GM19238 (cell line): ENCODE data around the gene PXDN.

Source experiments
- DNase-seq: peaks from one replicate; pipeline ENCODE4 v3.0.0; 2011; ENCODE audit warnings: low spot score; ENCODE audit not compliant: insufficient read length

PXDN gene

DNA sequence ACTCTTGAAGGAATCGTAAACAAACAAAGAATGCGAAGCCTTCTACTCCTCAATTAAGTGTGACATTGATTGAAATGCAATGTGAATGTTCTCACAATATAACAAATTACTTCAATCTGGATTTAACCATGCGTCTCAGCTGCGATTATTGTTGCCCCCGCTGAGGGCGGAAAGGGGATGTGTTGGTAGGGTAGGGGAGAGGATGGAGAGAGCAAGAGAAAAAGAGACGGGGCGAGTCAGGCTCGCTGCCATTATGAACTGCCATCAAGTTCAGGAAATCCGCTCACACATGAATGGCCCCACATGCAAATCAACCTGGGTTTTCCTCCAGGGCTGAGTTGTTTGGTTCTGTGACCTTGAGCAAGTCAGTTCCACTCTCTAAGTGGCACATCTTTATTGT, 129.8 kb downstream of the PXDN start:
- no peak for DNase-seq

DNA sequence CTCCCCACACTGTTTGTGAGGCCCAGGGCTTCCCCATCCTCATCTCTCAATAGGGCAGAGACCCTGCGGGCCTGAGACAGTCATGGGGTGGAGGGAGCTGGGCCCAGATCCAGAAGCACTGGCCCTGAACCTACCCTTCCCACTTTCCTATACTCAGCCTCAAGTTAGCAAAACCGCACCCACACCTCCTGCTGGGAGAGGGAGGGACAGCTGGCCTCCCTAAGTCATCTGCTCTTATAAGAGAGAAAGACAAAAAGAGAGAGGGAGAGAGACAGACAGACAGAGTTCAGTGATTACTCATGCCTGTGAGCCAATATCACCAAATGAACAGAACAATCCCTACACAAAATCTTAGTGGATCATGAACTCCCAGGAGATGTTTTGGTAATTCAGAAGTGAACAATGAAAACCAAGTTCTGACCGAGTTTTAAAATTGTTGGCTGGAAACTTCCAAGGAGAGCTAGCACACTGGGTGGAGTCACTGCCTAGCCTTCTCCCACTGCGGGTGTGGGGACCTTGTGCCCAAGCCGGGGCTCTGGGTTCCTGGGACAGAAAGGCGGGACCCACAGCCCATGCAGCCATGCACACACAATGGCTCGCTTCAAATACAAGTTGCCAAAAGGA, 130.5 kb downstream of the PXDN start:
- no peak for DNase-seq

DNA sequence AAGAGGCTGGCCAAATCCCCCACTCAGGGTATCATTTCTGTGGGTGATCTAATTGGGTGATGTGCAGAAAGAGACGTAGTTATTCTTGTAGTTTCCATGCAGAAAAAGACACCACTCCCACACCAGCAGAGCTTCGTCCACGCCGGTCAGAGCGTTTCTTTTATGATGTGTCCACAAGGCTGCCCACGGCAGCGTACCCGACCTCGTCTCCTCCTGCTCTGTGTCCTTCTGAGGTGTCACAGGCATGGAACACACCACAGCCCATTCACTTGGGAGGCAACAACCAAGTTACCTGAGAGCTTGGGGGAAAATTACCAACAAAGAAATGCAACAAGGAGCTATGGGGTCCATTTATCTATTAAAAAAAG, 131.3 kb downstream of the PXDN start:
- no peak for DNase-seq

DNA sequence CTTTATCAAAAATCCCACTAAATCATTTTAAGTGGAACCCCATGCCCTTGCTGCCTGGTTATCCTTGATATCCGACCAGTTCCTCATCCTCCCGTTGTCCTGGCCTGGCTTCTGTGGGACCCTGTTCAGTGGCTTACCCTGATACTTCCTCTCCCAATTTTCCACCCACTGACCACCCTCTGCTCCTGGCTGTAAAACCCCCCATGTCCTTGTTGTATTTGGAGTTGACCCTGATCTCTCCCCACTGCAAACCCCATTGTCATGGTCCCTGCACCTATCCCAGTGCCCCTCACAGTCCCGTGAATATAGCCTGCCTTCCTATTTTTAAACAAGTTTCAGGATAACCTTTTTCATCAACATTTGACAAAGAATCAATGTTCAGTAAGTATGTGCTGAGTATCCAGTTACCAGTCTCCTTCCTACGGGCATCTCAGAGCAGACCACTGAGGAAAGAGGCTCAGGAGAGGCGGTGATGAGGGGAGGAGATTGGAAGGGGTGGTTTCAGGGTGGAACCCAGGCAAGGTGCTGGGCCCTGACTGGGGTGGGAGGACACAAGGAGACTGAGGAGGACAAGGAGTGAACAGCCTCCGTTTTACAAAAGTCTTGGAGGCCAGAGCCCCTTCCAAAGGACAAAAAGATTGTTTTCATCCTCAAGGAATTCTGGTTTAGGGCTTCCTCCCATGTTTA, 131.8 kb downstream of the PXDN start:
- DNase-seq = no peak

DNA sequence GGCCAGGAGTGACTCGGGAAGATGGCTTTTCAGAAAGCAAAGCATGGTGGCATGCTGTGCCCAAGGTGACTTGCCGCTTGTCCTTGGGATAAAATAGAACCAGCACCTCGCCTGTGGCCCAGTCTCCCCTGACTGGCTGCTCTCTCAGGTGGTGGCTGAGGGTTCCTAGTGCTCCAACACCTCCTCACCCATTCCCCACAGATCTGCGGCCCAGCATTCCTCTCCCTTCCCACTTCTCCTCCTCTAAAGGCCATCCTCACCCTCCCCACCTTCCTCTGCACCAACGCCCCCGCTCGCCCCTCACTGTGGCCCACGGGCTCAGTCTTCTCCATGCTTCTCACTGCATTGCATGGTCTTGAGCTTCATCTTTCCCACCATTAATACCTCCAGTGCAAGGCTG, 132.4 kb downstream of the PXDN start:
- no peak for DNase-seq

DNA sequence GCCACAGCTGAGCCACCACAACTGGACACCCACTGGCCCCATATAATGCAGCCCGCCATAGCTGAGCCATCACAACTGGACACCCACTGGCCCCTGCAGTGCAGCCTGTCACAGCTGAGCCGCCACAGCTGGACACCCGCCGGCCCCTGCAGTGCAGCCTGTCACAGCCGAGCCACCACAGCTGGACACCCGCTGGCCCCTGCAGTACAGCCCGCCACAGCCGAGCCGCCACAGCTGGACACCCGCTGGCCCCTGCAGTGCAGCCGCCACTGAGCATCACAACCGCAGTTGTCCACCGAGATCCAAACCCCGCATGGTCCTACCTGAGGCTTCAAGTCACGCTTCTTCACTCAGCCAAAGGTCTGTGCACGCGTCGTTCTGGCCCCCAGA, 134.2 kb downstream of the PXDN start:
- DNase-seq = no peak

DNA sequence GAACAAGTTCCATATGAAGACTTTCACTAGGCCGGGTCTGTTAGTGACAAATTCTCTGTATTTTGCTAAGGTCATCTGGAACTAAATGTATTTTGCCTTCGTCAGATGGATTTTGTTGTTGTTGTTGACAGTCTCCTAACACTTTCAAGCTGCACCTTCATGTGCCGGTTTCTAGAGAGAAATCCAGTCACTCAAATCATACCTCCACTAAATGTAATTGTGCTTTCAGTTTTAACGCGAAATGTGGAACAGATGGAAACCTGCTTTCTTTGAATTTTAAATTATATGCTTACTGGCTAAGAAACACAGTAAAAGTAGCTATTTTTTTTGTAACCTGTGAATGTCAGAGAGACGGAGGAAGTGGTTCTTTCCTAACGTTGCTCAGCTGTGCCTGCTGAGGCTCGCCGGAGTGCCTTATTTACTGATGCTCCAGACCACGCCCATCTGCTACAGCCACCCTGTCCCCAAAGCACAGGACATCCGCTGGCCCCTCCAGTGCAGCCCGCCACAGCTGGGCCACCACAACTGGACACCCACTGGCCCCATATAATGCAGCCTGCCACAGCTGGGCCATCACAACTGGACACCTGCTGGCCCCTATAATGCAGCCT, 134.7 kb downstream of the PXDN start:
- DNase-seq = no peak

DNA sequence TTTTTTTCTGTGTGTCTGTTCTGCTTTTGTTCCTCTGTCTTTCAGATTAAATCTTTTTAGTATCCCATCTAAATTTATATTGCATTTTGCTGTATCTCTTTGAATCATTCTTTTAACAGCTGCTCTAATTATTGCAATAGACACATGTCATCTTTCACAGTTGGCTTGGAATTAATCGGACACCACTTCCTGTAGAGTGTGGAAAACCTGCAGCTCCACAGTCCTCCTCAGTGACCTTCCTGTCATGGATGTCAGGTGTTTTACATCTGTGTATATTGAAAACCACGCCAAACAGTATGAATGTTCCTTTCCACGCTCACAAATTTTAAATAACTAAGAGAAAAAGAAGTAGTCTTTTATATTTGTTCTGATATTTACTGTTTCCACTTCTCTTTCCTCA, 135.3 kb downstream of the PXDN start:
- no peak for DNase-seq

DNA sequence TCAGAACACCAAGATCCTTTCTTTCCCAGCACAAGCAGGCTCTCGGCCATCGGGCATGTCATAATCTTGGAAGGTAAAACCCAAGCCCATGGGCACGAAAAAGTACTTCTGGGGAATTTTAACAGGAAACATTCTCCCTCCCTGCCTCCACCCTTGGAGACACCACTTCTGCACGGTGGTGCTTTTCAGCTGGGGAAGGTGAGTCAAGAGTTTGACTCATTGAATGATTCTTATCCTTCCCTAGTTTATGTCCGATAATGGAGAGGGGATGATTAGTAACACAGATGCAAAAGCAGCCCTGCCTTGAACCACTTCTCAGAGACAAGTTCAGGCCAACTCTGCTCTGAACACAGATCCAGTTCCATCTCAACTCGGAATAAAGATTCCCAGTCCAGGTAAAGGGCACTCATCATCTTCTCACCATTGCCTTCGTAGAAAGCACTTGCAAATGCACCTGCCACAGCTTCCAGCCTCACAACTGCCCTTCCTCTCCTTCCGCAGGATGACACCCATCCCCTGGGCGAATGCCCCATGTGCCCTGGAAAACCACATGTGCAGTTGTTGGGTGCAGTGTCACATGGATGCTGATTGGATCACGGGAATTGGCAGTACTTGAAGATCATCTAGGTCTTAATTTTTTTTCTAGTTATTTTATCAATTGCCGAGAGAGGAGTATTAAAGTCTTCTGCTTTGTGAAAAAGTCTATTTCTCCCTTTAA, 136.2 kb downstream of the PXDN start:
- DNase-seq = no peak

DNA sequence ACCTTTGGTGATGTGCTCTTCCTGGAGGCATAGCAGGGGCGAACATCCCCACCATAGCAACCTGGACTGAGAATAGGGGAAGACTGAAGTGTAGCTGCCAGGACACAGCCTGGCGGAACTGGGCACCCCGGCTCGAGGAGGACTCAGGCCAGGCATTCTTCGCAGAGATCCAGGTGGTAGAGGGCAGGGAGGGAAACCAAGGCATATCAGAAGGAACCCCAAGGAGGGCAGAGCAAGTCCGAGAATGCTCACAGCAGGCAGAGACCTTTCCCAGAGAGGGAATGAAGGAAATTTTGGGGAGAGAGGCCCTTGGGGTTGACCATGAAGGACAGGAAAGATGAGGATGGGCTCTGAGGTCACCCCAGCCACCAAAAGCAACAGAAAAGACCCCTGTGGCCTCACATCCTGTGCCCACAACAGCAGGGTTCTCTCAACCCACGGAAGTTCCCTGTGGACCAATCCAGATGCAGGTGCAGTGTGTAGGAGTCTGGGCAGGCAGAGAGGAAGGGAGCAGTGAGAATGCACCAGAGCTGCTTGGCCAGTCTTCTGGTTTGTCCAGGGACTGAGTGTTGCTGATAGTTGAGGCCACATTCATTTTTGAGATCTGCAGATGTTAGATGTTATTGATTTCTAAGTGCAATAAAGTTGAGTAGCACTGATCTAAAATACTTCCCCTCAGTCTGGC, 136.9 kb downstream of the PXDN start:
- no peak for DNase-seq

DNA sequence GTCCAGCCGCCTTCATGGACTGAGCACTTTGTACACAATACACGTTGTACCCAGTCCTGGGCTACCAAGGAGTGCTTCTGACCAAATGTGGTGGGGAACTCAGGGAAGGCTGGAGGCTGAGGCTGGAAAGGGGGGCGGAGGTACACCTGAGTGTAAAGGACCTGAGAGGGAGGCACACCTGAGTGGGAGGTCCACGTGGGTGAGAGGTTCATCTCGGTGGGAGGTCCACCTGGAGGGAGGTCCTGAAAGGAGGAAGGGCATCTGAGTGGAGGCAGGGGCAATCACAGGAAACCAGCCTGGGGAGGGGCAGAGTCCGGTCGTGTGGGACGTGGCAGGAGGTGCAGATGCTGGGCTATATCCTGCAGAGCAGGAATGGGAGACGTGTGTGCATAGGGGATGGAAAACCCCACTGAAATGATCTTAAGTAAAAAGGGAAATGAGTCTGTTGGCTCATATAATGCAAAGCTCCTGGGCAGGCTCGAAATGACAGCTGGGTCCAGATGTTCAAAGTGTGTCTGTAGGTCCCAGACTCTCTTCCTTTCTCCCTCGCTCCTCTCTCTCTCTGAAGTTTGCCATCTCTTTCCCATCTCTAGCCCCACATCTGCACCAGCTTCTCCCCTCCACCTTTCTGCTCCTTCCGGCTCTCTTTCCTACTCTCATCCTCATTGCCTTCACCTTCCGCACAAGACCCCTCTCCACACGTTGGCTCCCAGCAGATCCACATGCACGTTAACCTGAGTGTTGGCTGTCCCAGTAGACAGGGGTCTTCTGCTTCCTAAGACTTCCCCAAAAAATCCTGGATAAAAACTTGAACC, 137.7 kb downstream of the PXDN start:
- no peak for DNase-seq

DNA sequence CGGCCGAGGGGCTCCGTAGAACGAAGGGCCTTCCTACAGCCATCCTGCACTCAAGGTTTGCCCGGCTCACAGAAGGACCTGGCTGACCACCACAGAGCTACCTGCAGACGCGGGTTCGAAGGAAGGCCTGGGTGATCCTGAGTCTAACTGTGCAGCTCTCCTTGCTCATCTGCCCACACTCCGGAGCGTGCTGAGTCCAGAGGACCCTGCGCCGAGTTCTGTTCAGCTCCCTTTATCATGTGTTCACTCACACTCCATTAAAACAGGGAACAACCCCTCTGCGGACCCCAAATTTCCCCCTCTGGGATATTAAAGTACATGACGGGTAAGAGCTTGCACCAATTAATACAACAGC, 138.3 kb downstream of the PXDN start:
- DNase-seq = no peak

DNA sequence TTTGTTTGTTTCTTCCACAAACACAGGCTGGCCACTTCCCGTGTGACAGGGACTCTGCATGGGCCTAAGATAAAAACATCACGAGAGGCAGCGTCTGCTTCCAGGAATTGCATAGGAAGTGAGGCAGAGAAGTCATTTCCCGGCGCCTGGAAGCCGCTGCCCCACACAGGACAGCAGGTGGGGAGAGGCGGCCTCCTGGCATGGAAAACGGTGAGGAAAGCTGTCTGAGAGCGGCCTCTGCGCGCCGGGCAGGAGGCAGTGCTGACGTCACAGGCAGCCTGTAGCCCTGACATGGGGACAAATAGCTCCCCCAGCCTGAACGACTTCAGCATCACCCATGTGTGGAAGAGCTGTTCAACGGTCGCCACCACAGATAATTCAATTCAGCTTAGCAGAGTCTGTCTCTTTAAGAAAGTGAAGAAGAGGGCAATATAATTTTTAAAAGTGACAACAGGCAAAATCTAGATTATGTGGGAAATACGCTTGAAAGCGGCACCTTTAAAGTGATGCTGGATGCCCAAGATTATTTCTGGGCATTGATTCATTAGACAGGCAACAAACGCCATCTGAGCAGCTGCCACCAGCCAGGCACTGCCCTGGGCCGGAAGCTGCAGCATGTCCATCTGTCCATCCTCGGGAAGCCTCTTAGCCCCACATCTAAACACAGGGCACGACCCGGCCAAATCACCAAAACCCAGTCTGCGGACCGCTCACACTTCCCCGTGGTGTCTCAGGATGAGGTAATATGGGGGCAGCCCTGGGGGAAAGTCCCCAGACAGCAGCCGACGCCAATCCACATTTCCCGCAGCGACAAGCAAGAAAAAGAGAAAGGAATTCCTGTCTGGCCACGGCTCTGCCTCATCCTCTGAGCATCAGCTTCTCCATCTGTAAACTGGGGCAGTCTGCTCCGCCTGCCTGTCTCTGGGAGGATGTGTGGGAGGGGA, 138.9 kb downstream of the PXDN start:
- no peak for DNase-seq

DNA sequence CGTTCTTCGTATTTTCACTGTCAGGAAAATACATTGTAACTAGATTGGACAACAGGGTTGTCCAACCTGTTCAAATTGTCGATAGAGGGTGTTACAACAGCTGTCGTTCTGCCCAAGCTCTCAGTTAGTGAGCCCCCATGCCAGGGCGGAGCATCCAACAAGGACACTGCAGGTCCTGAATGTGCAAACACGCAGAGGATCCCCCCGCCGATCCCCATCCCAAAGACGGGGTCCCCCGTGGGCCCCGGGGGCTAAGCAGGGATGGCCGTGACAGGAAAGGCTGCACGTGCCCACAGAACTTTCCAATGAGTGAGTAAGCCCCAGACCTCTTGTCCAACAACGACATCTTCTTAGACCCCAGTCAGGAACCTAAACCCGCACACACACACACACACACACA, 140.8 kb downstream of the PXDN start:
- DNase-seq = no peak

DNA sequence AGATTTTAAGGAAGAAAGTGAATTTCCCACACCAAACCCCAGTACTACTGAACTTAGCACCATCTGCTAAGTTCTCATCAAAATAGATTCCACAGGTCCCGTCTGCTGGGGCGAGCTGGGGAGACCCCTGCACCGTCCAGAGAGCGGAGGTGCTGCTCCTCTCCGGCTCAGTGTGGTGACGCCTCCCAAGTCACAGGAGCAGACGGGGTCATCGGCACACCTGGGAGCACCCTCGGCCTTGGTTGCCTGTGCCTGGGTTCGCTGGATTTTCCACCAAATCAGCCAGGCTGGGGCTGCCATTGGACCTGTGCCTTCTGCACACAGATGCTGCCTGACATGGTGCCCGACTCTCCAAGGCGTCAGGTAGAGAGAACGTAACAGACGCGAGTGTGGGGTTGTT, 141.3 kb downstream of the PXDN start:
- DNase-seq = no peak

DNA sequence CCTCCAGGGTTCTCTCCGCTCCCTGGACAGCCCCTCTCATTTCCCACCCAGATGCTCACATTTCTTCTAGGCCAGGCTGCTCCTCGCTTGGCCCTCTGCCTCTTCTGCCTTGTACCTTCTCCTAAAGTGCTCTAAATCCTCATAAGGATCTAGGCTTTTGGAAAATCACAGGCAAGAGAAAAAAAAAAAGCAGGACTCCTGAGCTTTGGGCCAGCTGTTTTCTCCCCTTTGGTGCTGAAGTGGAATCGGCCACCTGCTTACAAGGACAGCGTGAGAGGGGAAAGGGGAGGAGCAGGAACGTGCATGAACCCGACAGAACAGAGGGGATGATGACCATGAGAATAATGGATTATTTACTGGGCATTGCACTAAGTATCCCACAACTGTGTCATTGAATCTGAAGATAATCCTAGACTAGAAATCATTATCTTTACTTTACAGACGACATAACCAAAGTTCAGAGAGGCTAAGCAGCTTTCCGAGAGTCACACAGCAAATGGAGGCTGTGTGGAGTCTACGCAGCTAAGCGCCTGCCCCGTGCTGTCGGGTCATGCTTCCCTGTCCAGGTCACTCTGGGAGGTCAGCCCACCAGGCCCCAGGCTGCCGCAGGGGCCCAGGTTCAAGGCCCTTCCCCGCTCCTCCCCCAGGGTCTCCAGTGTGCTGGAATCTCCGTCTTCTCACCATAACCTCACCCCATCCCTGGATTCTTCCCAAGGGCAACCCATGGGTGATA, 141.9 kb downstream of the PXDN start:
- DNase-seq = no peak

DNA sequence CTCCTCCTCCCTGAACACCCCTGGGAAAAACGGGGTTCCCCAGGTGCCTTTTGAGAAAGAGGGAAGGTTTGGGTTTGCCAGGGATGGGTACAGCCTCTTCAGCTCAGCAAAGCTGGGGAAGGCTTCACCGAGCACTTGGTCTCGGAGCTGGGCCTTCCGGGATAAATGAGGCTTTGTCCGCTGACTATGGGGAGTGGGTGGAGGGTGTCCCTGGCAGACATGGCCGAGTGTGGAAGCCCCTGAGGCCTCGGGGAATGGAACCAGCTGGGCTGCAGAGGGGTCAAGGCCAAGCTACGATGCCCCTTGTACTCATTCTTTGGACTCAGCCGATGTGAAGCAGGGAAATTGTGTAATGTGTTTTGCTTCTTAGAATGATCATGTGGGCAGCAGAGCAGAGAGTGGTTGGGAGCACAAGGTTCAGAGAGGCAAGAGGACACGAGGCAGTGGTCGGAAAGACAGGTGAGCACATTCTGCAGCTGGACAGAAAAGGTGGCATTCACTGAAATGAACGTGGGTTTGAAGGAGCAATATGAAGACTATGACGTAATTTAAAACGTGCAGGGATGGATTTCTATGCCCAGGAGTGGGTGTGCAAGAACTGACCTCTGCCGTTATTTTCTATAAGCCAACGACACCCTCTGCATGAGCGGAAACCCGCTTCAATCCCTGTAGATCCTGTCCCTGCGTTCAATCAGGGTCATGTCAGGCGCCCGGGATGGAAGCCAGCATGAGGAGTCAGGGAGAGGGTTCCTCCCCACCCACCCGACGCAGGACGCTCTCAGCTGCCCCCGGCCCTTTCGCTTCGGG, 142.6 kb downstream of the PXDN start:
- no peak for DNase-seq

DNA sequence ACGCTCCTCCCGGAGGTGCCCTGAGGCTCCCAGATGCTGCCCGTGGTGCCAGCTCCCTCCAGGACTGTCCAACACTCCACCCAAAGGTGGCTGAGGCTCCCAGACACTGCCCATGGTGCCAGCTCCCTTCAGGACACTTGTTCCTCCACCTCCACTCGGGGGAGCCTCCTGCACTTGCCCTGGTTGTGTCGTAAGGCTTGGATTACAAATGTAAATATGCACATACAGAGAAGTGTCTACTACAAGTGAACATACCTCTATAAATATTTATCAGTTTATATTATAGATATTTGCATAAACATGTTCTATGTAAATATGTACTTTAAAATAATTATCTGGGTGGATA, 143.3 kb downstream of the PXDN start:
- DNase-seq = no peak
